CD4-positive, alpha-beta memory T cell (primary cell): Measurements from ENCODE around the gene TDRKH. TPM values are rescaled to one million over a fixed set of nuclear protein-coding genes. Genes with fewer than 3 reads are reported as not detected.

Source experiments
- CTCF ChIA-PET: fragments of 350-600 bp; sonication (Branson Sonifier 250); formaldehyde crosslinking; loops from one replicate; lab custom pipeline; 2021; ENCODE audit warnings: inconsistent platforms; ENCODE audit not compliant: partially characterized antibody; lab: Charles Lee
- POLR2A ChIA-PET: fragments of 350-600 bp; sonication (Branson Sonifier 250); formaldehyde crosslinking; loops from one replicate; lab custom pipeline; 2021; ENCODE audit not compliant: partially characterized antibody; lab: Charles Lee
- DNase-seq, 5 donors: peaks; one replicate each; pipeline versions ENCODE4 v3.0.0 to v3.0.0-alpha.2; 2020 to 2022; ENCODE audit warnings: mixed read lengths in 1 of 5
- H3K27ac ChIP-seq: one replicate; pipeline ENCODE4 v1.7.0; 2013; ENCODE audit warnings: low read depth, low read length
- H3K27me3 ChIP-seq: 2 replicates; pipeline ENCODE4 v1.7.0; 2013; ENCODE audit warnings: mild to moderate bottlenecking, low read length, moderate library complexity; ENCODE audit not compliant: insufficient read depth
- H3K36me3 ChIP-seq: 2 replicates; pipeline ENCODE4 v1.7.0; 2013; ENCODE audit warnings: mild to moderate bottlenecking, low read length, moderate library complexity; ENCODE audit not compliant: insufficient read depth
- H3K4me1 ChIP-seq: 2 replicates; pipeline ENCODE4 v1.7.0; 2013; ENCODE audit warnings: mild to moderate bottlenecking, low read length, moderate library complexity; ENCODE audit not compliant: insufficient read depth
- H3K4me3 ChIP-seq, 2 donors: one replicate each; pipeline ENCODE4 v1.7.0; 2013; ENCODE audit warnings: low read length in 2 of 2, mild to moderate bottlenecking in 1 of 2
- H3K9me3 ChIP-seq, 2 donors: one replicate each; pipeline ENCODE4 v1.7.0; 2013; ENCODE audit warnings: low read length in 2 of 2, control low read depth in 1 of 2; ENCODE audit not compliant: control insufficient read depth in 1 of 2
- H3K27ac Mint-ChIP-seq, 7 donors: one replicate each; pipeline ENCODE4 v1.8.0; 2020 to 2021; ENCODE audit warnings: mixed read lengths in 7 of 7, mild to moderate bottlenecking in 6 of 7, inconsistent platforms in 3 of 7, moderate library complexity in 3 of 7
- H3K27me3 Mint-ChIP-seq, 2 donors: one replicate each; pipeline ENCODE4 v1.8.0; 2020 to 2021; ENCODE audit warnings: mixed read lengths in 2 of 2
- H3K36me3 Mint-ChIP-seq, 2 donors: one replicate each; pipeline ENCODE4 v1.8.0; 2020 to 2021; ENCODE audit warnings: mixed read lengths in 2 of 2, inconsistent platforms in 1 of 2, mild to moderate bottlenecking in 1 of 2
- H3K4me1 Mint-ChIP-seq, 4 donors: one replicate each; pipeline ENCODE4 v1.8.0; 2020 to 2021; ENCODE audit warnings: mixed read lengths in 4 of 4, mild to moderate bottlenecking in 1 of 4
- H3K4me3 Mint-ChIP-seq, 8 donors: one replicate each; pipeline ENCODE4 v1.8.0; 2020 to 2021; ENCODE audit warnings: mixed read lengths in 8 of 8, mild to moderate bottlenecking in 7 of 8, moderate library complexity in 6 of 8, inconsistent platforms in 3 of 8
- H3K9me3 Mint-ChIP-seq, 8 donors: one replicate each; pipeline ENCODE4 v1.8.0; 2020 to 2021; ENCODE audit warnings: mixed read lengths in 8 of 8, mild to moderate bottlenecking in 5 of 8, inconsistent platforms in 3 of 8, moderate library complexity in 1 of 8
- intact Hi-C: fragments of 100-400 bp; cut with micrococcal nuclease; formaldehyde crosslinking; loops from one replicate; pipeline ENCODE4 v1.15.1; 2023
- polyA plus RNA-seq, 2 donors: library from polyadenylated mRNA; unstranded; fragments of 300-500 nt; fragmentation: Illumina TruSeq; gene quantifications; one replicate each; pipeline ENCODE4 v1.2.3, GENCODE V29; 2021
- total RNA-seq, 2 experiments: library from RNA; stranded (reverse); gene quantifications; one replicate each; pipeline ENCODE4 v1.2.3, GENCODE V29; 2021

TDRKH gene
- total and polyA plus RNA-seq, 4 experiments from 2014 or later: 16.6 to 29.3 (median 23.9) TPM

- Histone ChIP-seq H3K36me3 (no peaks in the 10 kb centered on the region), H3K27ac (peak overlapping the region; percentile 75), H3K9me3 (no peaks in the 10 kb centered on the region), H3K27me3 (no peaks in the 10 kb centered on the region), H3K4me1 (peaks cover 80% of the 10 kb centered on the region), H3K4me3 (peak overlapping the region; percentile 24 to 83)
- Mint-ChIP-seq H3K4me3 (peak overlapping the region; percentile 73 to 97 (median 93)), H3K27ac (peak overlapping the region; percentile 87 to 99 (median 97)), H3K27me3 (no peaks in the 10 kb centered on the region), H3K9me3 (peaks cover 0 to 3% (median 0%) of the 10 kb centered on the region in 8 donors), H3K4me1 (peaks cover 44 to 91% (median 72%) of the 10 kb centered on the region in 4 donors), H3K36me3 (peaks cover 0 to 7% of the 10 kb centered on the region in 2 donors)
- DNase-seq: peak in 4 of 5 donors; percentile 35 to 73 (median 42)
- intact Hi-C loops: loop anchor here (5.0 kb wide), 5 partner anchors 70 to 380 kb away; partner anchors contain the start of genes POGZ, SNX27 and THEM4
- POLR2A ChIA-PET: interaction anchor here (0.6 to 7.5 kb wide), 15 partner anchors 16 to 1698 kb away, joined by 3 to 127 read pairs (median 4); partner anchors contain the start of genes MRPL9, TDRKH and THEM4
- CTCF ChIA-PET: interaction anchor here (0.7 to 5.7 kb wide), 30 partner anchors 9 to 393 kb away, joined by 3 to 69 read pairs (median 6); partner anchors contain the start of genes MRPL9 and TDRKH
Observed at GRCh38 chr1:151837197-151837596, 46.9 kb upstream of the TDRKH start.

GRCh38 chr1:151835596-151835995 is 45.3 kb upstream of the TDRKH start:
- H3K4me1 ChIP-seq: peaks cover 93% of the 10 kb centered on the region
- peaks cover 51 to 92% (median 75%) of the 10 kb centered on the region in 4 donors for H3K4me1 Mint-ChIP-seq

GRCh38 chr1:151834239-151834638 is 43.9 kb upstream of the TDRKH start:
- Histone ChIP-seq H3K27me3 (no peaks in the 10 kb centered on the region), H3K9me3 (no peaks in the 10 kb centered on the region), H3K27ac (peak overlapping the region; percentile 37), H3K4me1 (peaks cover 93% of the 10 kb centered on the region), H3K4me3 (no peak overlapping the region), H3K36me3 (no peaks in the 10 kb centered on the region)
- Mint-ChIP-seq H3K27me3 (no peaks in the 10 kb centered on the region), H3K36me3 (peaks cover 0 to 2% of the 10 kb centered on the region in 2 donors), H3K4me3 (peak overlapping the region in 4 of 8 donors; percentile 73 to 85 (median 82)), H3K9me3 (peaks cover 0 to 5% (median 0%) of the 10 kb centered on the region in 8 donors), H3K4me1 (peaks cover 60 to 92% (median 75%) of the 10 kb centered on the region in 4 donors), H3K27ac (peak overlapping the region; percentile 71 to 95 (median 90))
- POLR2A ChIA-PET: interaction anchor here (1.1 to 12.4 kb wide), 4 partner anchors 16 to 71 kb away, joined by 3 to 233 read pairs (median 6); partner anchors contain the start of gene MRPL9
- intact Hi-C loops: no loop called here
- CTCF ChIA-PET: interaction anchor here (0.5 to 5.7 kb wide), 14 partner anchors 12 to 390 kb away, joined by 3 to 69 read pairs (median 5); partner anchors contain the start of gene MRPL9
- no peak for DNase-seq

More at GRCh38 chr1:151835596-151835995, 45.3 kb upstream of the TDRKH start:
- CTCF ChIA-PET: interaction anchor here (0.6 to 5.7 kb wide), 31 partner anchors 8 to 495 kb away, joined by 3 to 69 read pairs (median 6); partner anchors contain the start of genes MRPL9, TDRKH and TUFT1
- peak overlapping the region in 5 of 7 donors; percentile 2 to 97 (median 44) for H3K27ac Mint-ChIP-seq
- intact Hi-C loops: loop anchor here (5.0 kb wide), 5 partner anchors 72 to 378 kb away; partner anchors contain the start of genes POGZ, SNX27 and THEM4
- peaks cover 0 to 3% (median 0%) of the 10 kb centered on the region in 8 donors for H3K9me3 Mint-ChIP-seq
- no peak for DNase-seq
- Histone ChIP-seq H3K36me3 (no peaks in the 10 kb centered on the region), H3K27me3 (no peaks in the 10 kb centered on the region), H3K9me3 (no peaks in the 10 kb centered on the region), H3K4me3 (no peak overlapping the region), H3K27ac (no peak overlapping the region)
- POLR2A ChIA-PET: interaction anchor here (0.9 to 12.4 kb wide), 9 partner anchors 15 to 242 kb away, joined by 3 to 233 read pairs (median 8); partner anchors contain the start of genes MRPL9 and TDRKH
- peak overlapping the region in 1 of 8 donors; percentile 3 for H3K4me3 Mint-ChIP-seq
- peaks cover 0 to 7% of the 10 kb centered on the region in 2 donors for H3K36me3 Mint-ChIP-seq
- H3K27me3 Mint-ChIP-seq: no peaks in the 10 kb centered on the region

- peaks cover 64 to 96% (median 81%) of the 10 kb centered on the region in 4 donors for H3K4me1 Mint-ChIP-seq
- intact Hi-C loops: no loop called here
- H3K27ac ChIP-seq: peak overlapping the region; percentile 37
Observed at GRCh38 chr1:151833172-151833900, 43.0 kb upstream of the TDRKH start.

GRCh38 chr1:151832318-151832980 is 42.1 kb upstream of the TDRKH start:
- ChIA-PET CTCF (interaction anchor here (0.6 to 5.7 kb wide), 6 partner anchors 16 to 237 kb away, joined by 3 to 69 read pairs (median 4); partner anchors contain the start of gene TDRKH), POLR2A (interaction anchor here (1.2 to 12.4 kb wide), 3 partner anchors 15 to 69 kb away, joined by 3 to 233 read pairs (median 18); partner anchors contain the start of gene MRPL9)
- H3K27ac ChIP-seq: peak overlapping the region; percentile 34
- peak overlapping the region; percentile 88 to 95 (median 93) for H3K27ac Mint-ChIP-seq
- H3K27me3 ChIP-seq: no peaks in the 10 kb centered on the region
- peaks cover 67 to 100% (median 85%) of the 10 kb centered on the region in 4 donors for H3K4me1 Mint-ChIP-seq
- peaks cover 100% of the 10 kb centered on the region for H3K4me1 ChIP-seq
- intact Hi-C loops: no loop called here
- DNase-seq: no peak
- no peaks in the 10 kb centered on the region for H3K27me3 Mint-ChIP-seq
- H3K4me3 Mint-ChIP-seq: peak overlapping the region; percentile 74 to 87 (median 81)
- H3K36me3 Mint-ChIP-seq: peaks cover 0 to 2% of the 10 kb centered on the region in 2 donors
- H3K9me3 Mint-ChIP-seq: peaks cover 0 to 5% (median 0%) of the 10 kb centered on the region in 8 donors
- no peaks in the 10 kb centered on the region for H3K36me3 ChIP-seq
- no peak overlapping the region for H3K4me3 ChIP-seq
- H3K9me3 ChIP-seq: no peaks in the 10 kb centered on the region

More at GRCh38 chr1:151833172-151833900, 43.0 kb upstream of the TDRKH start:
- Mint-ChIP-seq H3K4me3 (peak overlapping the region; percentile 73 to 85 (median 78)), H3K27me3 (no peaks in the 10 kb centered on the region), H3K27ac (peak overlapping the region; percentile 90 to 95 (median 92)), H3K36me3 (peaks cover 0 to 2% of the 10 kb centered on the region in 2 donors), H3K9me3 (peaks cover 0 to 5% (median 0%) of the 10 kb centered on the region in 8 donors)
- no peaks in the 10 kb centered on the region for H3K9me3 ChIP-seq
- no peaks in the 10 kb centered on the region for H3K36me3 ChIP-seq
- no peaks in the 10 kb centered on the region for H3K27me3 ChIP-seq
- ChIA-PET CTCF (interaction anchor here (1.0 to 5.7 kb wide), 8 partner anchors 11 to 238 kb away, joined by 3 to 69 read pairs (median 6); partner anchors contain the start of genes MRPL9 and TDRKH), POLR2A (interaction anchor here (0.7 to 12.4 kb wide), 4 partner anchors 16 to 59 kb away, joined by 3 to 233 read pairs (median 6); no protein-coding TSS in a partner anchor)
- no peak overlapping the region for H3K4me3 ChIP-seq
- no peak for DNase-seq
- peaks cover 96% of the 10 kb centered on the region for H3K4me1 ChIP-seq

- peak within 1 kb of the TSS; percentile 74 to 87 (median 81) for H3K4me3 Mint-ChIP-seq
- no peak for DNase-seq
- H3K27me3 ChIP-seq: no peaks in the 10 kb centered on the region
- H3K36me3 Mint-ChIP-seq: no peaks in the 10 kb centered on the region
- intact Hi-C loops: no loop called here
- H3K4me1 Mint-ChIP-seq: peaks cover 60 to 99% (median 81%) of the 10 kb centered on the region in 4 donors
- peak within 1 kb of the TSS in 1 of 2 donors; percentile 36 for H3K4me3 ChIP-seq
- no peaks in the 10 kb centered on the region for H3K36me3 ChIP-seq
- H3K9me3 Mint-ChIP-seq: peaks cover 0 to 4% (median 0%) of the 10 kb centered on the region in 8 donors
- peak within 1 kb of the TSS; percentile 62 for H3K27ac ChIP-seq
- ChIA-PET POLR2A (interaction anchor here (0.9 to 12.4 kb wide), 5 partner anchors 8 to 68 kb away, joined by 3 to 233 read pairs (median 33); partner anchors contain the start of genes C2CD4D, MRPL9 and TDRKH), CTCF (interaction anchor here (1.0 to 2.3 kb wide), 3 partner anchors 10 to 68 kb away, joined by 3 to 8 read pairs (median 8); partner anchors contain the start of gene MRPL9)
- H3K27ac Mint-ChIP-seq: peak within 1 kb of the TSS; percentile 91 to 95 (median 93)
- H3K27me3 Mint-ChIP-seq: no peaks in the 10 kb centered on the region
- H3K9me3 ChIP-seq: no peaks in the 10 kb centered on the region
- peaks cover 100% of the 10 kb centered on the region for H3K4me1 ChIP-seq
Observed at GRCh38 chr1:151831605-151832004, 41.3 kb upstream of the TDRKH start, which contains the start of gene RORC. Gene RORC (minus strand): TSS chr1:151831802. CDS start chr1:151831764, 38 bp downstream.
